A549 (cell line): ENCODE data around the gene SORBS1. TPM values are rescaled to one million over a fixed set of nuclear protein-coding genes. Genes with fewer than 3 reads are reported as not detected.
A peak's percentile ranks its signal among the peaks of the same experiment; 100 is the strongest.

ENCODE experiments used
- ATAC-seq, 2 experiments: fragments of 200-7000 bp in 1 of 2; fragments of >200 bp in 1 of 2; cut with Nextera tagmentation in 1 of 2; cut with Tn5 transposase in 1 of 2; 3 replicates each; pipeline versions ENCODE4 v1.8.0 to v1.9.1; 2018 to 2020; ENCODE audit warnings: mild to moderate bottlenecking in 1 of 2, moderate library complexity in 1 of 2
- CTCF ChIA-PET: fragments of 300-600 bp; sonication (Branson Sonifier 250); formaldehyde crosslinking; extraction: SDS; loops from one replicate; lab custom pipeline; 2021; ENCODE audit warnings: antibody characterized with exemption, inconsistent platforms; lab: Yijun Ruan, JAX
- POLR2A ChIA-PET: fragments of 350-600 bp; formaldehyde crosslinking; extraction: SDS; loops from one replicate; lab custom pipeline; 2021; ENCODE audit warnings: antibody characterized with exemption, inconsistent platforms; lab: Yijun Ruan, JAX
- DNase-seq, 2 experiments: peaks; one replicate each; pipeline versions ENCODE4 v3.0.0 to v3.0.0-alpha.2; 2011 to 2016; ENCODE audit warnings: low read depth in 1 of 2, low spot score in 1 of 2
- FAIRE-seq: peaks from 2 replicates; lab custom pipeline; 2011; peaks lifted over from hg19 to GRCh38; lab: Jason Lieb, UNC
- H3K27ac ChIP-seq, 2 experiments: fragments of >200 bp; sonication (Bioruptor Twin); formaldehyde crosslinking; 3 replicates each; pipeline ENCODE4 v1.5.1; 2016 to 2017
- H3K4me1 ChIP-seq: fragments of >200 bp; sonication (Bioruptor Twin); formaldehyde crosslinking; 3 replicates; pipeline ENCODE4 v1.6.1; 2016
- H3K4me2 ChIP-seq: fragments of >200 bp; sonication (Bioruptor Twin); formaldehyde crosslinking; 3 replicates; pipeline ENCODE4 v1.6.1; 2016
- H3K4me3 ChIP-seq: fragments of >200 bp; sonication (Bioruptor Twin); formaldehyde crosslinking; 3 replicates; pipeline ENCODE4 v1.5.1; 2016
- H3K9me3 ChIP-seq: fragments of >200 bp; sonication (Bioruptor Twin); formaldehyde crosslinking; 3 replicates; pipeline ENCODE4 v1.6.1; 2016
- BHLHE40 ChIP-seq: IDR thresholded peaks from 2 replicates; pipeline ENCODE4 v1.6.1; 2012; ENCODE audit warnings: low read depth, low read length, inconsistent platforms
- CEBPB ChIP-seq, 2 experiments: fragments of >200 bp in 1 of 2; sonication (Bioruptor Twin) in 1 of 2; formaldehyde crosslinking in 1 of 2; IDR thresholded peaks; 2 replicates each; pipeline ENCODE4 v1.6.1; 2012 to 2016
- CHD4 ChIP-seq: fragments of 200-600 bp; sonication (generic); IDR thresholded peaks from 2 replicates; pipeline ENCODE4 v1.6.1; 2016; ENCODE audit warnings: antibody characterized with exemption, mild to moderate bottlenecking, borderline replicate concordance
- CTCF ChIP-seq: fragments of >200 bp; sonication (Bioruptor Twin); formaldehyde crosslinking; IDR thresholded peaks from 3 replicates; pipeline ENCODE4 v1.5.1; 2016
- EHF ChIP-seq: fragments of 250-450 bp; sonication (Bioruptor Pico); IDR thresholded peaks from 2 replicates; pipeline ENCODE4 v1.5.0; 2020; ENCODE audit warnings: mild to moderate bottlenecking
- FOSL2 ChIP-seq, 2 experiments: fragments of 450-650 bp in 1 of 2; fragments of >200 bp in 1 of 2; sonication (Bioruptor Twin) in 1 of 2; formaldehyde crosslinking; IDR thresholded peaks; 2 replicates each; pipeline versions ENCODE4 v1.5.0 to v1.6.1; 2016 to 2020; ENCODE audit warnings: mild to moderate bottlenecking in 1 of 2, moderate library complexity in 1 of 2
- FOXS1 ChIP-seq: fragments of 250-450 bp; sonication (Bioruptor Pico); IDR thresholded peaks from 2 replicates; pipeline ENCODE4 v1.5.0; 2020; ENCODE audit warnings: mild to moderate bottlenecking, moderate library complexity
- GATA3 ChIP-seq: IDR thresholded peaks from 2 replicates; pipeline ENCODE4 v1.6.1; 2012; ENCODE audit warnings: borderline replicate concordance
- HDAC2 ChIP-seq: fragments of 200-600 bp; sonication (generic); IDR thresholded peaks from 2 replicates; pipeline ENCODE4 v1.6.1; 2016
- HES2 ChIP-seq: fragments of >200 bp; sonication (Bioruptor Twin); formaldehyde crosslinking; IDR thresholded peaks from 2 replicates; pipeline ENCODE4 v1.6.1; 2016
- JUN ChIP-seq, 2 experiments: fragments of >200 bp; sonication (Bioruptor Twin); formaldehyde crosslinking; IDR thresholded peaks; 2 replicates in 1 of 2; 3 replicates in 1 of 2; pipeline ENCODE4 v1.6.1; 2016 to 2017
- JUNB ChIP-seq: fragments of >200 bp; sonication (Bioruptor Twin); formaldehyde crosslinking; IDR thresholded peaks from 2 replicates; pipeline ENCODE4 v1.6.1; 2016
- KDM1A ChIP-seq: fragments of 200-600 bp; sonication (generic); IDR thresholded peaks from 2 replicates; pipeline ENCODE4 v1.6.1; 2016; ENCODE audit warnings: low read depth, mild to moderate bottlenecking
- NFE2L2 ChIP-seq: fragments of 150-350 bp; conservative IDR thresholded peaks from 2 replicates; pipeline ENCODE4 v1.6.1; 2014; ENCODE audit warnings: low read length
- PHF8 ChIP-seq: fragments of 200-600 bp; sonication (generic); IDR thresholded peaks from 2 replicates; pipeline ENCODE4 v1.6.1; 2016; ENCODE audit warnings: low read depth, mild to moderate bottlenecking, antibody characterized with exemption, moderate library complexity, borderline replicate concordance
- RAD21 ChIP-seq, 2 experiments: fragments of >200 bp in 1 of 2; sonication (Bioruptor Twin) in 1 of 2; formaldehyde crosslinking in 1 of 2; IDR thresholded peaks in 1 of 2; conservative IDR thresholded peaks in 1 of 2; 2 replicates in 1 of 2; 3 replicates in 1 of 2; pipeline ENCODE4 v1.6.1; 2012 to 2018; ENCODE audit warnings: inconsistent platforms in 1 of 2
- REST ChIP-seq: fragments of 200-600 bp; sonication (generic); IDR thresholded peaks from 2 replicates; pipeline ENCODE4 v1.6.1; 2016; ENCODE audit warnings: antibody characterized with exemption, mild to moderate bottlenecking, moderate library complexity
- SMC3 ChIP-seq: fragments of >200 bp; sonication (Bioruptor Twin); formaldehyde crosslinking; IDR thresholded peaks from 3 replicates; pipeline ENCODE4 v1.6.1; 2018; ENCODE audit warnings: inconsistent platforms
- TP53 ChIP-seq: fragments of 250-450 bp; sonication (Bioruptor Pico); IDR thresholded peaks from 2 replicates; pipeline ENCODE4 v1.5.0; 2021; ENCODE audit warnings: mild to moderate bottlenecking, moderate library complexity
- ZC3H11A ChIP-seq: fragments of 450-650 bp; IDR thresholded peaks from 2 replicates; pipeline ENCODE4 v1.6.1; 2014; ENCODE audit warnings: antibody characterized with exemption, mild to moderate bottlenecking
- WGBS: methylation state at CpG from one replicate; pipeline ENCODE4 v1.1.6; 2017; ENCODE audit errors: missing lambda C conversion rate; 5-methylcytosine and 5-hydroxymethylcytosine counted together
- polyA plus RNA-seq, 4 experiments: library from polyadenylated mRNA; depleted of rRNA in 3 of 4; stranded (reverse); fragments of >200 nt; fragmentation: RNase III in 1 of 4; extraction: RNeasy Plus Mini Kit Qiagen cat#74134 plus additional on column Dnase treatment in 1 of 4; gene quantifications; 2 replicates in 3 of 4; 3 replicates in 1 of 4; pipeline ENCODE4 v1.2.3, GENCODE V29; 2011 to 2017
- TF ChIP-seq, protein P1 (sequence below): fragments of 150-350 bp; IDR thresholded peaks from 2 replicates; pipeline ENCODE4 v1.6.1; 2014; ENCODE audit warnings: low read depth, mild to moderate bottlenecking, low read length
- TF ChIP-seq, protein P2 (sequence below): IDR thresholded peaks from 2 replicates; pipeline ENCODE4 v1.6.1; 2012

Gene SORBS1
- polyA plus RNA-seq, 2 of the 4 experiments (the other 2 are of a cell fraction), result 0.39 to 0.80 TPM

DNA sequence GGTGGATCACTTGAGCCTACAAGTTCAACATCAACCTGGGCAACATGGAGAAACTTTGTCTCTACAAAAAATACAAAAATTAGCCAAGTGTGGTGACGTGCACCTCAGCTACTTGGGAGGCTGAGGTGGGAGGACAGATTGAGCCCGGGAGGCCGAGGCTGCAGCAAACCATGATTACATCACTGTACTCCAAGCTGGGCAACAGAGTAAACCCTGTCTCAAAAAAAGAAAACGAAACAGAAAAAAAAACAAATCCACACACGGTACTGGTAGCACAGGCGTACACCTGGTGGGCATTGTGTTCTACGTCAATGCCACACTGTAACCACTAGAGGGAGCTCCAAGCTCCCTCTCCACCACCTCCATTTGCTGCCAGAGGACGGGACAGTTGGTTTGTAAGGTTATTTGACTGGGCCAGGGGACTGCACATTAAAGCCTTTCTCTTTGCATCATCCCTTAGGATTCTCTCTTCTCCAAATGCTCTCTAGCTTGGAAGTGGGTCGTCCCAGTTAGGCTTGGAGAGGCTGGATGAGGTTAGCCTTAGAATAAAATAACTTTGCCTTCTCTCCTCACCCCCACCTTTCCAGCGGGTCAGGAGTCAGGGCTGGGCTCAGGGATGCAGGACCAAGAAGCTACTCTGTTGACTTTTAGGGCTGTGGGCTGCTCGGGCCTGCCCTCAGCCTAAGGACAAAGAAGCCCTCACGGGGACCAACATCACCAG lies 130.8 kb downstream of the SORBS1 start:
- DNase-seq (peak; percentile 58 to 70), FAIRE-seq (no peak), ATAC-seq (peak; percentile 88 to 97; a peak in 5 of 6 replicates)
- TF ChIP-seq RAD21 (conservative IDR thresholded peaks at IDR 0.05 in 1 of 2, IDR thresholded peaks at IDR 0.05 in 1 of 2), result peak; percentile 90 to 94
- peak; percentile 91 for TF ChIP-seq SMC3
- no peak for TF ChIP-seq CEBPB (IDR thresholded peaks at IDR 0.05)
- peak; percentile 96 for TF ChIP-seq CTCF
- TF ChIP-seq TP53 (CRISPR knock-in tag), result no peak
- no peak for TF ChIP-seq BHLHE40
- TF ChIP-seq GATA3, result no peak
- TF ChIP-seq NFE2L2, result no peak
- Histone ChIP-seq H3K9me3 (no peaks in the 10 kb centered on the region), H3K4me2 (peak overlapping the region; percentile 42; the same call in 2 of the 3 replicates), H3K4me3 (no peak overlapping the region), H3K4me1 (no peaks in the 10 kb centered on the region), H3K27ac (no peak overlapping the region)
- 21% methylated on average over 12 of the region's 12 CpGs for WGBS
- CTCF ChIA-PET, result interaction anchor here (0.6 to 14.1 kb wide), 54 partner anchors 10 to 524 kb away, joined by 3 to 254 read pairs (median 5); partner anchors contain the start of gene TCTN3
- POLR2A ChIA-PET, result no interaction called here

DNA sequence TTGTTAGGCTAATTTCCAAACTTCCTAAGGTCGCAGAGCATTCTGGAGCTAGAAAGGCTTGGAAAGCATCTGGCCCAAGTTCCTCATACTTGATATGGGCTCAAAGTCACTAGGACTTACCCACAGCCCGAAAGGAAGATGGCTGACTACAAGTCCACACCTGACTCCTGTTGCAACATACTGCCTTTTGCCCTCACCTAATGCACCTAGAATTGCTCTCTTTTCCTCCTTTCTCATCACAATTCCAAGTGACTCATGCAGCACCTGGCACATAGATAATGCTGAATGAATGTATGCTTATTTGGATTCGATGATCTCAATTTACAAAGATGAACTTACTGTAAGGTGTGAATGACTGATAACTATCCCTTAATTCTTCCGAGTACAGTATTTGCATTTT lies 131.5 kb downstream of the SORBS1 start:
- CTCF ChIA-PET, result interaction anchor here (0.6 to 14.1 kb wide), 37 partner anchors 9 to 525 kb away, joined by 3 to 254 read pairs (median 7); no protein-coding TSS in a partner anchor
- FAIRE-seq, result no peak
- TF ChIP-seq ZC3H11A (no peak), FOXS1 (no peak), FOSL2 (IDR thresholded peaks at IDR 0.05) (no peak), FOSL2 (CRISPR knock-in tag; IDR thresholded peaks at IDR 0.05) (no peak), PHF8 (no peak), REST (no peak), HDAC2 (no peak), JUNB (no peak), HES2 (no peak), CHD4 (no peak), JUN (IDR thresholded peaks at IDR 0.05) (no peak), EHF (CRISPR knock-in tag) (no peak), KDM1A (no peak), RAD21 (conservative IDR thresholded peaks at IDR 0.05 in 1 of 2, IDR thresholded peaks at IDR 0.05 in 1 of 2) (no peak)
- TF ChIP-seq, protein P1, sequence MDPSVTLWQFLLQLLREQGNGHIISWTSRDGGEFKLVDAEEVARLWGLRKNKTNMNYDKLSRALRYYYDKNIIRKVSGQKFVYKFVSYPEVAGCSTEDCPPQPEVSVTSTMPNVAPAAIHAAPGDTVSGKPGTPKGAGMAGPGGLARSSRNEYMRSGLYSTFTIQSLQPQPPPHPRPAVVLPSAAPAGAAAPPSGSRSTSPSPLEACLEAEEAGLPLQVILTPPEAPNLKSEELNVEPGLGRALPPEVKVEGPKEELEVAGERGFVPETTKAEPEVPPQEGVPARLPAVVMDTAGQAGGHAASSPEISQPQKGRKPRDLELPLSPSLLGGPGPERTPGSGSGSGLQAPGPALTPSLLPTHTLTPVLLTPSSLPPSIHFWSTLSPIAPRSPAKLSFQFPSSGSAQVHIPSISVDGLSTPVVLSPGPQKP, result no peak
- TF ChIP-seq, protein P2, sequence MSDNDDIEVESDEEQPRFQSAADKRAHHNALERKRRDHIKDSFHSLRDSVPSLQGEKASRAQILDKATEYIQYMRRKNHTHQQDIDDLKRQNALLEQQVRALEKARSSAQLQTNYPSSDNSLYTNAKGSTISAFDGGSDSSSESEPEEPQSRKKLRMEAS, result no peak
- Histone ChIP-seq H3K4me1 (no peaks in the 10 kb centered on the region), H3K27ac (no peak overlapping the region), H3K4me2 (no peak overlapping the region), H3K4me3 (no peak overlapping the region), H3K9me3 (no peaks in the 10 kb centered on the region)
- WGBS, result 45% methylated on average over 4 of the region's 4 CpGs
- no peak for ATAC-seq
- DNase-seq, result no peak
- POLR2A ChIA-PET, result no interaction called here
